ENCODE measurements around the gene NBPF6.
A peak's percentile ranks its signal among the peaks of the same experiment; 100 is the strongest.
"Not testable (repeated sequence)": the region's sequence is repeated elsewhere in the genome, so short reads cannot be mapped to it uniquely, and the experiment has no call there.

Gene NBPF6, protein sequence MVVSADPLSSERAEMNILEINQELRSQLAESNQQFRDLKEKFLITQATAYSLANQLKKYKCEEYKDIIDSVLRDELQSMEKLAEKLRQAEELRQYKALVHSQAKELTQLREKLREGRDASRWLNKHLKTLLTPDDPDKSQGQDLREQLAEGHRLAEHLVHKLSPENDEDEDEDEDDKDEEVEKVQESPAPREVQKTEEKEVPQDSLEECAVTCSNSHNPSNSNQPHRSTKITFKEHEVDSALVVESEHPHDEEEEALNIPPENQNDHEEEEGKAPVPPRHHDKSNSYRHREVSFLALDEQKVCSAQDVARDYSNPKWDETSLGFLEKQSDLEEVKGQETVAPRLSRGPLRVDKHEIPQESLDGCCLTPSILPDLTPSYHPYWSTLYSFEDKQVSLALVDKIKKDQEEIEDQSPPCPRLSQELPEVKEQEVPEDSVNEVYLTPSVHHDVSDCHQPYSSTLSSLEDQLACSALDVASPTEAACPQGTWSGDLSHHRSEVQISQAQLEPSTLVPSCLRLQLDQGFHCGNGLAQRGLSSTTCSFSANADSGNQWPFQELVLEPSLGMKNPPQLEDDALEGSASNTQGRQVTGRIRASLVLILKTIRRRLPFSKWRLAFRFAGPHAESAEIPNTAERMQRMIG

DNA sequence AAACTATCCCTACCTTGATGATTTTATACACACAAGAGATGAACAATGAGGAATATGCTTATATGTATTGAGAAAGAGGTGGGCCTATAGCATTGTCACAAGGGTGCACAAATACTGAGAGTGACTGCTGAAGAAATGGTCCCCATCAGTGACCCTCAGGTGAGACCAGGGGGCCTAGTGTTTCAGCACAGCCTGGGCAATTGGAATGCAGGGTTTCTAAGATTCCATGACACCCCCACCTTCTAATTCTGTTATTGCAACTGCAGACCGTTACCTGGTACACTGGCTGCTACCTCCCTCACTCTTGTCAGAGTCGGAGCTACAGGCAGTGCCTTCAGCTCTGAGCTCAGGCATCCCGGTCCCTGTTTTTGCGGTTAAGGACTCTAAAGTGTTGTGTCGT lies at the start of gene NBPF6:
NBPF6 (plus strand) TSS at position 301 of the 400 bp plus-strand sequence. CDS start 259 bp downstream, outside the sequence.
- DNase-seq = not testable (repeated sequence)

DNA sequence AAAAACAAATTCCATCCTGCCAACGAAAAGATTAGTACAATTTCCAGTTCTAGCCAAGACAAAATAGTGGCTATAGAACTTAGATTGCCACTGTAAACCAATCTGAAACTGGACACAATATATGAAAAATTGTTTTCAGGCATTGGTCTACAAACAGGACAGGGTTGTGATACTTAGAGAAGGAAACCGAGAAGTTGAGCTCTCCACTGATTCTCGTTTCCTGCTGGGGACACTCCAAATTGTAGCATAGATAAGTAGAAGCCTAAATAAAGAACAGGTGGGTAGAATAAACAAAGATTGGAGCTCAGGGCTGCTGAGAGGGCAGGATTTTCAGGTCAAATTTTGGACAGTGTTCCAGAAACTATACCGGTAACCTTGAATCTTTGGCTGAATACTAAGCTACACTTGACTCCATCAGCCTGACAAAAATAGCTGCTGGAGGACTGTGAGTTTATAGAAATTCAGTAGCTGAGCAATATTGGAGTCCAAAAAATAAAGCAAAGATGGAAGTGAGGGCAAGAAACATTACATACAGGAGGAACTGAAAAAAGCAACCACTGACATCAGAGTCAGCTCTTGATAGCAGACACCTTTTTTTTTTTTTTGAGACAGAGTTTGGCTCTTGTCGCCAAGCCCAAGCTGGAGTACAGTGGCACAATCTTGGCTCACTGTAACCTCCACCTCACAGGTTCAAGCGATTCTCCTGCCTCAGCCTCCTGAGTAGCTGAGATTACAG lies 38.9 kb upstream of the NBPF6 start:
- DNase-seq = not testable (repeated sequence)

DNA sequence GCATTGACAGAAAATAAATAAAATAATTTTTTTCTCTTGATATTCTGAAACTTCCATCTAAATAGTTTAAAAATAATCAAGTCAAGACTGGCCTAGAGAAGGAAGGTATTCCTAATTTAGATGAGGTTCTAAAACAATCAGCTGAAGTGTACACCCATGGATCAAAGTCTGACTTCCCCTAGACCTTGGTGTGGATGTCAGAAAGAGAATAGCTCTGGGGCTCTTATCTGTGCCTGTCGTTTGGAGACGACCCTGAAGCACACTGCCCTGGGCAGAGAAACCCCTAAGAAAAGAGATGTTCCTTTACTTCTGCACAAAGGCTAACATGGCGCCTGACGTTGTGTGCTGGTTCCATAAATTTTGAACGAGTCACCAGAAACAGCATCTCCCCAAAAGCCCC lies 30.0 kb upstream of the NBPF6 start:
- not testable (repeated sequence) for DNase-seq

DNA sequence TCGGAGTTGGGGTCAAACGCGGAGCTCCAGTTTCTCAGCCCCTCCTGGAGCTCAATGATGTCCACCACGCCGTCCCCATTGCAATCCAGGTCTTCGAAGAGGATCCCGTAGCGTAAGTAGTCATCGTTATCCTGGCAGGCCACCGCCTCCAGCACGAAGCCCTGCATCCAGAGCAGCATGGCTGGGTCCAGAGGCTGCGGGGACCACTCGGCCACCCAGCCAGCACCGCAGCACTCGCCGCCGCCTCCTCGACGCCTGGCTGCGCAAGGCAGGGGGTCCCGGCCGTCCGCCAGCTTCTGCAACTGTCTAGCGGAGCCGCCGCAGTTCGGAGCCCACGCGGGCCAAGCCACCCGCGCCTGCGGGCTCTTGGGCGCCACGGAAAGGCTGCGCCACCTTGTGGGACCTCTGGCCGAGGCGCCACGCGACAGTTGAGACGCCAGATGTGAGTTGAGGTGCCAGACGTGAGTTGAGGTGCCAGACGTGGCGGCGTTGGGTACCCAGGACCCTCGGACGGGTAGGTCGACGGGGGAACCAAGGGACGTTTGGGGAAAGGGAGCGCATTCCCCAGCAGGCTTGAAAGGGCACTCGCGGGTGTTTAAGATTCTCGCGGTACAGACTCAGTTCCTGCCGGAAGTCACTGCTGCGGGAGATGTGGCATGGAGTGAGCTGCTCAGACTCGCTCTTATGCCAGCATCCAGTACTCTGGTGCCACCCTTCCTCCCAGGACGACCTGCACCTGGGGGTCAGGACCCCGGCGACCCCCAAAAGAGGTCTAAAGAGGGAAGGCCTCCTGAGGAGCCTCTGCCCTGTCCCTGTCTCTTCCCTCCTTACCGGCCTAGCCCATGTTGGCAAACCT lies 28.9 kb upstream of the NBPF6 start:
- not testable (repeated sequence) for DNase-seq

DNA sequence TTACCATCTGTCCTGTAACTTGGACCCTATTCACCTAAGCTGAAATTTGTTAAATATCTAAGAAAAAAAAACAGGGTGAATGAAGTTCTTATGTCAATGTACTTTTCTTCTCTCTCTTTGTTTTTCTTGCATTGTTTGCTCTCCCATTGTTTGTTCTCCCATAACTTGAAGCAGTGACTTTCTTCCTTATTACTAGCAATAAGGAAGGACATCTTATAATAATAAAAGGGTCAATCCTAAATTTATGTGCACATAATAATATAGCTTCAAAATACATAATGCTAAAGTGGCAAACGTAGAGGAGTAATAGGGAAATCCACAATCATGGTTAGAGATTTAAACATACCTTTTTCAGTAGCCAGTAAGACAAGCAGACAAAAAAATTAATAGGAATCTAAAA lies 23.3 kb upstream of the NBPF6 start:
- DNase-seq = not testable (repeated sequence)

DNA sequence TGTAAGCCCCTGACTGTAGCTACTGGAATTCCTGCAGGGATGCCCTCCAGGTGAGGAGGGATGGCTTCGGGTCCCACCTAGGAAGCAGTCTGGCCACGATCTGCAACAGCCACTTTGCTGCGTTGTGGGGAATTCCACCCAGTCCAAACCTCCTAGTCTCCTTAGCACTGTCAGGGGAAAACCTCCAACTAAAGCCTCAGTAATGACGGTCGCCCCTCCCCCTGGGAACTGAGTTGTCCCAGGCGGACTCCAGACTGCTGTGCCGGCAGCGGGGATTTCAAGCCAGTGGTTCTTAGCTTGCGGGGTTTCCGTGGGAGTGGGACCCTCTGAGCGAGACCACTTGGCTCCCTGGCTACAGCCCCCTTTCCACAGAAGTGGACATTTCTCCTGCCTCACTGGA lies 18.1 kb upstream of the NBPF6 start:
- DNase-seq = not testable (repeated sequence)

DNA sequence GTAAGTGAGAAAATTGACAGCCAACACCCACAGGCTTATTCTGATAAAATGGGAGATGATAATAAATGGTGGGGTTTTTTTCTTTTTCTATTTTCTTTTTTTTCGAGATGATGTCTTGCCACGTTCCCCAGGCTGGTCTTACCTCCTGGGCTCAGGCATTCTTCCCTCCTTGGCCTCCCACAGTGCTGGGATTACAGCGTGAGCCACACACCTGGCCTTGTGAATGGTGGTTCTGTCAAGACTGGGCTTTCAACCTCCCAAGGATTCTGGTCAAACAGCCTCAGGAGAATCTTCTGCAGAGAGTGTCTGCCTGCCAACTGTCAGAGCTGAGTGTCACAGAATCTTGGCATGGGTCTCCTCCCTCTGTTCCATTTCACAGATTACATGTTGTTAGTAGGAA lies 16.7 kb upstream of the NBPF6 start:
- not testable (repeated sequence) for DNase-seq

DNA sequence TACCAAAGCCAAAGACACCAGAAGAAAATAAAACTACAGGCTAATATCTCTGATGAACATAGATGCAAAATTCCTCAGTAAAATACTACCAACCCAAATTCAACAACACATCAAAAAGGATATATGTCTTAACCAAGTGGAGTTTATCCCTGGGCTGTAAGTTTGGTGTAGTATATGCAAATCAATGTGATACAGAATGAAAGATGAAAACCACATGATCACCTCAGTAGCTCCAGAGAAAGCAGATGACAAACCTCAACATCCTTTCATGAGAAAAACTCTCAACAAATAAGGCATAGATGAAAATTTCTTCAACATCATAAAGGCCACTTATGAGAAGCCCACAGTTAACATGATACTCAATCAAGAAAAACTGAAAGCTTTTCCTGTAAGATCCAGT lies 11.6 kb upstream of the NBPF6 start:
- not testable (repeated sequence) for DNase-seq

DNA sequence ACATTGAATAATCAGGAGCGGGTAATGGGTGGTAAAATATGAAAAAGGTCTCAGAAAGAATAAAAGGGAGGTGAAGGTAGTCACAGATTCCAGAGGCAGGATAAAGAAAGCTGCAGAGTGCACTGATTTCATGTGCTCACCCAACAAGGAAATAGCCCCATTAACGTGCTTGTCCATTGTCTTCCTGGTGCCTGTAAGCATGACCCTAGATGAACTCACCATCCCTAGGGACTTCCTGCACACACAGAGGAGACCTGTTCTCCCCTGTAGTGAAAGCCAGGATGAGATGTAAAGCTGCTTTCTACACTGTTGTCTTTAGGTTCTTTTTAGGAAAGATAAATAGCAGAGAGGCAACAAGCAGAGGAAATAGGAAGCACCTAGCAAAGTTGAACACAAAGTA lies 4.4 kb downstream of the NBPF6 start:
- DNase-seq = not testable (repeated sequence)

DNA sequence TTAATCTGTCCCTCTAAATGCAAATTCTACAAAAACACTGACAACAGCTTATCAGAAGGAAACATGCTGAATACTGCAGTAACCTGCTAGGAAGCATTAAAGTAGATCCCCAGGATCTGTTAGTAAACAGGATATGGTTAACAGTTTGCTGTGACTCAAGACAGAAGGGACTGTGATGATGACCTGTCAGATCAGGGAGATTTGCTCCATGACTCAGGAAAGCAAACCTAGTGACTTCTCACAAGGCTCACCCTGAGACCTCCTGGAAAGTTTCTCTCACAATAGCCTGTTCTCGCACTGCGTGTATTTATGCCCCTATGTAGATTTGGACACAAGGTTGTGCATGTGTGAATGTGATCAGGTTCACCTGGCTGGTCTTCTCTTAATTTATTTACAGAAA lies 8.5 kb downstream of the NBPF6 start:
- not testable (repeated sequence) for DNase-seq

DNA sequence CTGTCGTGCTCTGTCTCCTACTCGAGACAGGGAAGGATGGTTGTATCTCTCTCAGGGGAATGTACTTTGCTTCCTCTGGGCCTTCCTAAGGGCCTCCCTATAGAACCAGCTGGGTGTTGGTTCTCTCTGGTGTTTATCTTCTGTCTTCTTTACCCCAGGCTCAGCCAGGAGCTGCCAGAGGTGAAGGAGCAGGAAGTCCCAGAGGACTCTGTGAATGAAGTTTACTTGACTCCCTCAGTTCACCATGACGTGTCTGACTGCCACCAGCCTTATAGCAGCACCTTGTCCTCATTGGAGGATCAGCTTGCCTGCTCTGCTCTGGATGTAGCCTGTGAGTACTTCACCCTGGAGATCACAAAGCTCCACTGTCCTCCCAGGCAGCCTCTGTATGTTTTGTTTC lies 11.6 kb downstream of the NBPF6 start:
- DNase-seq = not testable (repeated sequence)

DNA sequence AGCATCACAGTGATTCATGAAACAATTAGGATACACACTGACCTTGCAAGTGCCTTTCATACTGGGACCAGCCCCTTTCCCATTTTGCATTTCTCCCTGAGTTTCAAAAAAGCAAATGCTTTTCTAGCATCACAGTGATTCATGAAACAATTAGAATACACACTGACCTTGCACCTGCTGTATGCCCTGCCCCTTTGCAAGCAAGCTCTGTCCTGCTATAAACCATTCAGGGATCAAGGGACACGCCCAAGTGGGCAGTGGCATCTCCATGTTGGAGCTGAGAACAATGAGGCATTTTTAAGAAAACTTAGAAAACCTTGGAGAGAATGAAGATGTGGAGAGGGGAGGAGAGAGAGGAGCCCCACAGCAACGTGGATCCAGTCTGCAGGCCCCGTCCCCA lies 13.8 kb downstream of the NBPF6 start:
- DNase-seq = not testable (repeated sequence)

DNA sequence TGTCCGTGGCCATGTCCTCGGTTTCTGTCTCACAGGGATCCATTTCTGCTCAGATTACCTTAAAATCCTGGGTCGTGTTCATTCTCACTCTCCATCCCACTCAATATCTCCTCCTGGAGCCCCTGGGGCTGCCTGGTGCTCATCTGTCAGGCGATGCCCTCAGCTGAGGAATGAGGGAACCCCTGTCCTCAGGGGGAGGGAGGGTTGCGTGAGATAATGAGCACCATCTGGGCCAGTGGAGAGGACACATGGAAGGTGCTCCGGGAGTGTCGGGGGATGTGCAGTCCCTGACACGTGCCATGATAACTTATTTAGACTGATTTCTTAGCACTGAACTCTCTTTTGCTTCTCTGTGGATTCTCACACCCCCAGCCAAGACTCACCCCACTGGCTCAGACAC lies 16.0 kb downstream of the NBPF6 start:
- DNase-seq = not testable (repeated sequence)

DNA sequence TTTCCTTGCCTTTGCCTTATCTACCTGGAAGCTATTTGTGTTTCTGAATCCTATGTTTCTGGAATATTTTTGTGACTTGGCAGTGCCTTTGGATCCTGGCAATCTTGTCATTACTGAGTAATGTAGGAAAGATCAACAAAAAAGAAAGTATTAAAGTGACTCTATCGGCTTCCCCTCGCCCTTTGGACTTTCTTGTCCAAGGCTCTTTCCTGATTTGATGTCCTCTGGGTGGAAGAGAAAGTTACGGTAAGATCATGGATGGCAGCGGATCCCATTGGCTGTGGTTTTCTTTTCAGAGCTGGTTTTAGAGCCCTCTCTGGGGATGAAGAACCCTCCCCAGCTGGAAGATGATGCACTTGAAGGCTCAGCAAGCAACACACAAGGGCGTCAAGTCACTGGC lies 17.0 kb downstream of the NBPF6 start:
- not testable (repeated sequence) for DNase-seq

DNA sequence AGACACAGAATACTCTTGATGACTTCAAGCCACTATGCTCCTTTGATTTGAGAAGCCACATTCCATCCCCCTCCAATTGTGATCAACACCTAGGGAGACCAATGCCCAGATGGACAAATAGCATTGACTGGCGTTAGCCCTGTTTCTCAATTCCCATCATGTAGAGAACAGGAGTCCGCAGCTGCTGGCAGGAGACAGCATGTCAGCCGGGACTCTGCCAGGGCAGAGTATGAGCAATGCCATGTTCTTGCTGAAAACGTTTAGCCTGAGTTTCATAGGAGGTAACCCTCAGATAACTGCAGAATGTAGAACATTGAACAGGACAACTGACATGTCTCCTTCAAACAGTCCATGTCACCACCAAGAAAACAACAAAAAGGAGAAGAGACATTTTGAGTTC lies 20.6 kb downstream of the NBPF6 start:
- not testable (repeated sequence) for DNase-seq

DNA sequence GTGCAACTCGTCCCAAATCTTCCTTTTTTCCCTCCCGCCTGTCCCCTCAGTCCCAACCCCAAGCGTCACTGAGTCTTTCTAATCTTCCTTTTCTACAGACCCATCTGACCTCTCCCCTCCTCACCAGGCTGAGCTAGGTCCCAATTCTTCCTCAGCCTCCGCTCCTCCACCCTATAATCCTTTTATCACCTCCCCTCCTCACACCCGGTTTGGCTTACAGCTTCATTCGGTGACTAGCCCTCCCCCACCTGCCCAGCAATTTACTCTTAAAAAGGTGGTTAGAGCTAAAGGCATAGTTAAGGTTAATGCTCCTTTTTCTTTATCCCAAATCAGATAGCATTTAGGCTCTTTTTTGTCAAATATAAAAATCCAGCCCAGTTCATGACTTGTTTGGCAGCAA lies 24.4 kb downstream of the NBPF6 start:
- DNase-seq = not testable (repeated sequence)

DNA sequence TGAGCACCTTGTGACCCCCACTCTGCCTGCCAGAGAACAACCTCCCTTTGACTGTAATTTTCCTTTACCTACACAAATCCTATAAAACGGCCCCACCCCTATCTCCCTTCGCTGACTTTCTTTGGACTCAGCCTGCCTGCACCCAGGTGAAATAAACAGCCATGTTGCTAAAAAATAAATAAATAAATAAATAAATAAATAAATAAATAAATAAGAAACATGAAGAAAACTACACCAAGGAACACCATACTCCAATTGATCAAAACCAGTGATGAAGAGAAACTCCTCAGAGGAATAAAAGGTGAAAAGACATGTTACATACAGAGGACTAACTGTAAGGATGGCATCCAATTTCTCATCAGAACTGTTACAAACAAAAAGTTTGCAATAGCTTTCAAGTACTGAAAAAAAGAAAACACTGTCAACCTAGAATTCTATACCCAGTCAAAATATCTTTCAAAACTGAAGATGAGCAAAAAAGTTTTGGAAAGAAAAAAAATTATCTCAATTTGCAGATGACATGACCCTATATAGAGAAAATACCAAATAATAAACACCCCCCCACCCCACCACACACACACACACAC lies 28.4 kb downstream of the NBPF6 start:
- DNase-seq = no peak

DNA sequence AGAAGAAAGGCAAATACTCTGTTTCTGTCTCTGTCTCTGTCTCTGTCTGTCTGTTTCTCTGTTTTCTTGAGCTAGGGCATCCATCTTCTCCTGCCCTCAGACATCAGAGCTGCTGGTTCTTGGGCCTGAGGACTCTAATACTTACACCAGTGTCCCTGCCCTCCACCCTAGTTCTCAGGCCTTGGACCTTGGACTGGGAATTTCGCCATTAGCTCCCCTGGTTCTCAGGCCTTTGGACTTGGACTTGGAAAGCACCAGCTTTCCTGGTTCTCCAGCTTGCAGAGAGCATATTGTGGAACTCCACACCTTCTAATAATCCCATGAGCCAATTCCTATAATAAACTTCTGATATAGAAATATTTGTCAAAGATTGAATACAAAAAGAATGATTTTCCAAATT lies 32.6 kb downstream of the NBPF6 start:
- DNase-seq = no peak

DNA sequence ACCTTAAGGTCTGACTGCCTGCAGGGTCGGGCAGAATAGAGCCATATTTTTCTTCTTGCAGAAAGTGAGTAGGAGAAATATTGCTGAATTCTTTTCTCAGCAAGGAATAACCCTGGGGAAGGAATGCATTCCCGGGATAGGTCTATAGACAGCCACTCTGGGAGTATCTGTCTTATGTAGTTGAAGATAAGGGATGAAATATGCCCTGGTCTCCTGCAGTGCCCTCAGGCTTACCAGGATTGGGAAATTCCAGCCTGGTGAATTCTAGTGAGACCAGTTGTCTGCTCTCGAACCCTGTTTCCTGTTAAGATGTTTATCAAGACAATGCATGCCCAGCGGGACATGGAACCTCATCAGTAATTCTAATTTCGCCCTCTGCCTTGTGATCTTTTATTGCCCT lies 35.8 kb downstream of the NBPF6 start:
- DNase-seq = not testable (repeated sequence)

DNA sequence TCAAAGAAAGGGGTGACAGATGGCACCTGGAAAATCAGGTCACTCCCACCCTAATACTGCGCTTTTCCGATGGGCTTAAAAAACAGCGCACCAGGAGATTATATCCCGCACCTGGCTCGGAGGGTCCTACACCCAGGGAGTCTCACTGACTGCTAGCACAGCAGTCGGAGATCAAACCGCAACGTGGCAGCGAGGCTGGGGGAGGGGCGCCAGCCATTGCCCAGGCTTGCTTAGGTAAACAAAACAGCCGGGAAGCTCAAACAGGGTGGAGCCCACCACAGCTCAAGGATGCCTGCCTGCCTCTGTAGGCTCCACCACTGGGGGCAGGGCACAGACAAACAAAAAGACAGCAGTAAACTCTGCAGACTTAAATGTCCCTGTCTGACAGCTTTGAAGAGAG lies 36.6 kb downstream of the NBPF6 start:
- DNase-seq = peak; percentile 0

DNA sequence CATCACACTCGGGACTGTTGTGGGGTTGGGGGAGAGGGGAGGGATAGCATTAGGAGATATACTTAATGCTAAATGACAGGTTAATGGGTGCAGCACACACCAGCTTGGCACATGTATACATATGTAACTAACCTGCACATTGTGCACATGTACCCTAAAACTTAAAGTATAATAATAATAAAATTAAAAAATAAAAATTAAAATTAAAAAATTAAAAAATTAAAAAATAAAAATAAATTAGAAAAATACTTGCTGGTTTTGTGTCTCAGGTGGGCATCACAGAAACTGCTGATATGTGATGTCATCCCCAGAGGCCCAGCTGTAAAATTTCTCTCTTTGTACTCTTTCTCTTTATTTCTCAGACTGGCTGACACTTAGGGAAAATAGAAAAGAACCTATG lies 44.9 kb downstream of the NBPF6 start:
- not testable (repeated sequence) for DNase-seq

DNA sequence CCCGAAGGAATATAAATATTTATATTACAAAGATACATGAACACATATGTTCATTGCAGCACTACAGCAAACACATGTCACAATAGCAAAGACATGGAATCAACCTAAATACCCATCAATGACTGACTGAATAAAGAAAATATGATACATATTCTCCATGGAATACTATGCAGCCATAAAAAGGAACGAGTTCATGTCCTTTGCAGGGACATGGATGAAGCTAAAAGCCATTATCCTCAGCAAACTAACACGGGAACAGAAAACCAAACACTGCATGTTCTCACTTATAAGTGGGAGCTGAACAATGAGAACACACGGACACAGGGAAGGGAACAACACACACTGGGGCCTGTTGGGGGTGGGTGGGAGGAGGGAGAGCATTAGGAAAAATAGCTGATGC lies 46.7 kb downstream of the NBPF6 start:
- not testable (repeated sequence) for DNase-seq
